GM21737 (cell line): Measurements from ENCODE around the gene ARHGEF28.

Experiments
- ATAC-seq: cut with Tn5 transposase; IDR thresholded peaks from one replicate; pipeline ENCODE4 v1.9.1; 2021; ENCODE audit warnings: mild to moderate bottlenecking, moderate library complexity; ENCODE audit not compliant: unreplicated experiment

Gene ARHGEF28

DNA sequence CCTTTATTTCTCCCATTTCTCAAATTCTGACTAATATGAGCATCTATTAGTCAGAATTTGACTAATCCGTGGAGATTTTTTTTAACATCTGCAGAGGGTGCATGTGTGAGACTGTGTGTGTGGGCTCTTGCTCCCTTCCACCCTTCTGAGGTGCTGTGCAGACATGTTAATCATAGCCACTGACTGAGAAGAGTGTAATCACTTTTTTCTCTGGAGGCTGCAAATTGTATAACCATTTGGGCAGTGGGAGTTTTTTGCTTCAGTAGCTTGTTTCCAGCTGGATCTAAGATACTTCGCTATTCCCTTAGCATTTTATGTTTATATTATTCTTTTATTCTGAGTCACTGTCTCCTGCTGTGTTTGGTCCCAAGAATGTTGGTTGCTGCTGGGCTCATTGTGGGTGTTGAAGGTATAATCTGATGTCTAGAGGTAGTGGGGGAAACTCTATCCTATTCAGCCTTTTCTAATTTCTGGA is 66.2 kb downstream of the ARHGEF28 start:
- ATAC-seq, result no peak

DNA sequence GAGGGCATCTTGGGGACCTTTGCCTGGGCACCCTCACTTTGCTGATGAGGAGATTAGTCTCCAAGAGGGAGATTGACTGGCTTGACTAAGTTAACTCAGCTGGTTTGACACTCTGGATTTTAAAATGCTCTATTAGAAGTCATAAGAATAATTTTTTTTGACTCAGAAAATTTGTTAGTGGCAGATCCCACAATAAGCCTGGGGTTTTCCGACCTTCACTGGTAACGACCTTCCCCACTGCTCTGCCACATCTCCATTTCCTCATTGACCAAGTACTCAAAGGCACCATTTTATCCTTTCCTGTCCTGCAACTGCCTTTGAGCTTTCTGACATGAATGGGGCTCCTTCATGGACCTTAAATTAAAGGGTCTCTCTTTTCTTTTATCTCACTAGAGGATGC is 67.0 kb downstream of the ARHGEF28 start:
- no peak for ATAC-seq

- ATAC-seq, result peak; percentile 28
Measured at GRCh38 chr5:73693573-73694061, 67.6 kb downstream of the ARHGEF28 start.

- ATAC-seq, result peak; percentile 84
Measured at GRCh38 chr5:73694089-73694488, 68.1 kb downstream of the ARHGEF28 start.

DNA sequence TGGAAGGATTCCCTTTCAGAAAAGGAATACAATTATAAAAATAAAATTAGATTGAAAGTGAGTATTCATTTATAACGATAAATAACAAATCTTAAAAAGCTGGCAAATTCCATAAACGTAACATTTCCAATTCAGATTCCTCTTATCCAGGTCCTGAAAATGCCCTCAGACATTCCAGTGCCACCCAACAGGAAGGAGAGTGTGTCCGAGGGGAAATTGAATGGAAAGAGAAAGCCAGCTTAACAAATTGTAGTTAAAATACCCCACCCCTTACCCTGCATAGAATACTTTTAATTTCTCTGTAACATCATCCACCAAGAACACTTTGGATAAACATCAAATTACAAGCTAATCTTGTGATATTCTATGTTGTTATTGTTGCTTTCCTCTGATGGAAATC is 72.0 kb downstream of the ARHGEF28 start:
- ATAC-seq, result no peak

DNA sequence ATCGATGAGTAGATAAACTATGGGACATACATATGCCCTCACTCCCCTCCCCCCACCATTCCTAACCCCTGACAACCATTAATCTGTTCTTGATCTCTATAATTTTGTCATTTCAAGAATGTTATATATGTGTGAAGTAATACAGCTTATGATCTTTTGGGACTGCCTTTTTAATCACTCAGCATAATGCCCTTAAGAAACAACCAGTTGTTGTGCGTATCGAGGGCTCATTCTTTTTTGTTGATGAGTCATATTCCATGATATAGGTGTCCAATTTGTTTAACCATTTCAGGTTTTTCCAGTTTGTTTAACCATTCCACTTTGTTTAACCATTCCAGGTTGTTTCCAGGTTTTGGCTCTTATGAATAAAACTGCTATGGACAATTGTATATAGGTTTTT is 75.6 kb downstream of the ARHGEF28 start:
- no peak for ATAC-seq

GRCh38 chr5:73702534-73702933 is 76.5 kb downstream of the ARHGEF28 start:
- ATAC-seq, result no peak

- no peak for ATAC-seq
Measured at GRCh38 chr5:73702951-73703350, 77.0 kb downstream of the ARHGEF28 start.

DNA sequence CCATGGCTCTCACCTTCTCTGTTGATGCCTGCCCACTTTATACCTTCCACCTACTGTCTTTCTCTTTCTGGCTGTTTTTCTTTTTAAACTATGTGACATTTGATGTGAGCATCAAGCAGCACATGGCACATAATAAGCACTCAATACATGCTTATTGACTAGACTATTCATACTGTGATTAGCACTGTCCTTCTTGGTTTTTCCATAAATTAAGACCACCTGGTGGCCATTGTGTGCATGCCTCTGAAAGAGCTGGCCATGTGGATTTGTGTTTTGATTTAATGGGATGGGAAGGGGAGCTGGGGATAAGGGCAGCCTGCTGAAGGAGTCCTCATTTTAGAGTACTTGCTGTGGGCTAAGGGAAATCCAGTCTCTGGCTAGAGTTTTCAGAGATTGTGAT is 79.4 kb downstream of the ARHGEF28 start:
- ATAC-seq, result no peak

GRCh38 chr5:73706963-73707362 is 81.0 kb downstream of the ARHGEF28 start:
- ATAC-seq, result no peak

DNA sequence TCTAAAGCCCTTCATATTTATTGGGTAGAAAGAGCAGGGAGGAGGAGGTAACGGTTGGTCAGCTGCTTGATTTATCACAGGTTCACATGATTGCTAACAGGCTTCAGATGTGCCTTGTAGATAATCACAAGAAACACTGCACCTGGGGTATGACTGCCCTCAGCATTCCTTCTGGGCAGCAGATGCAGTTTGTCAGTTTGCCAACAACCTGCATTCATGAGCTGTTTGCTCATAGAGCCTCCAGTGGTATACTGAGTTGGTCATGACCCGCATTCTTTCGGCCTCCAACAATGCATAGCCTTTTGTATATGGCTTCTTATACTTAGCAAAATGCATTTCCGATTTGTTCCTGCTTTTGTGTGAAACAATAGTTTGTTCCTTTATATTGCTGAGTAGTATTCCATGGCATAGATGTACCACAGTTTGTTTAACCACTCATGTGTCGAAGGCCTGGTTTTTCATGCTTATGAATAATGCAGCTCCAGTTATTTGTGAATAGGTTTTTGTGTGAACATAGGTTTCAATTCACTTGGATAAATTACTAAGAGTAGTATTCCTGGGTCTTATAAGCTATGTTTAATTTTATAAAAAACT is 83.6 kb downstream of the ARHGEF28 start:
- ATAC-seq, result no peak

- no peak for ATAC-seq
Measured at GRCh38 chr5:73716284-73716808, 90.3 kb downstream of the ARHGEF28 start.

DNA sequence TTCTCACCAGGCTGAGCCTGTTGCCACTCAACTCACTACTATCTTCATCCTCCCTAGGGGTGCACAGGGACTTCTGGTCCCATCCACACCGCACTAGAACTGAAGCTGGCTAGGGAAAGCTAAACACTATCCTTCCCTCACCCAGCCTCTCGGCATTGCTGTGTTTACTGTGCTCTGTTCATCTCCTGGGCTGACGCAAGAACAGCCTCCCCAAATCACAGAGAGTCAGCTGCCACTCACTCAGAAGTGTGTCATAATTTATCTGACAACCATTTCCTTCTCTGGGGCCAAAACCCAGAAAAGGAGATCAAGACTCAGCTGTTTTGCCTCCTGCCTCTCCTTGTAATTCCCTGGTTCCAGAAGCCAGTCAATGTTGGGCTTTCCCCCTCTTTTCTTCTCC is 92.8 kb downstream of the ARHGEF28 start:
- no peak for ATAC-seq

DNA sequence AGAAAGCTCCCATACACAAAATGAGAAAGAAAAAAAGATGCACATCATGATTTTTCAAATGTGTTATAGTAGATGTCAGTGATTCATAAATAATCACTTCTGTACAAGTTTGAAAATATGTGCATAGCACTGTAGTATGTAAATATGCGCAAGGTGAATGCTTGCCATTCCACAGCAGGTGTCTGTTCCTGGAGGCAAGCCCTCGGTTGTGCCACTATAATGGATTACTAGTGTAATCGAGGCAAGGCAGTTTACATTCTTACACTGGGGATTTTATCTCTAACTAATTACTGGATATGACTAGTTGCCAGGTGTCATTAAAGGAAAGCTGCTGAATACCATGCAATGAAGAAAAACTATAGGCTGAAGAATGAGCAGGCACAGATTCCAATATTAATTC is 93.6 kb downstream of the ARHGEF28 start:
- no peak for ATAC-seq

GRCh38 chr5:73722231-73722630 is 96.2 kb downstream of the ARHGEF28 start:
- no peak for ATAC-seq

- ATAC-seq, result no peak
Measured at GRCh38 chr5:73726071-73726470, 100.1 kb downstream of the ARHGEF28 start.

GRCh38 chr5:73726606-73727231 is 100.7 kb downstream of the ARHGEF28 start:
- no peak for ATAC-seq

- no peak for ATAC-seq
Measured at GRCh38 chr5:73727470-73727869, 101.5 kb downstream of the ARHGEF28 start.

- no peak for ATAC-seq
Measured at GRCh38 chr5:73728493-73729273, 102.7 kb downstream of the ARHGEF28 start.

DNA sequence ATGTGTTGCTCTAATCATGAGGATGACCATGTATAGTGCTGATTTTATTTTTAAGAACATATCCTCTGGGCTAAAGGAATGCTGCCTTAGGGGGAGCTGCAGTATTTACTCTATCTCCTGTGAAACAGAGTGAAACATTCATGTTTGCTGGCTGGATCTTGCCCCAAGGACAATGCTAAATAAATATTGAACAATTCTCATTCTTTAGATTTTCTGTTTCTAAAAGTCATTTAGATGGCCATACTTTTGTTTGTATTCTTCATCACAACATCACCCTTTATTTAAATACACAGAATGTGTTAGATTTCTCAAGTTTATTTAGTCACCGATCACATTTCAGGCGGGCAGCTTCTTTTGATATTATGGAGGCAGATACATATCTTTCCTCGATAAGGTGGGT is 103.3 kb downstream of the ARHGEF28 start:
- no peak for ATAC-seq

DNA sequence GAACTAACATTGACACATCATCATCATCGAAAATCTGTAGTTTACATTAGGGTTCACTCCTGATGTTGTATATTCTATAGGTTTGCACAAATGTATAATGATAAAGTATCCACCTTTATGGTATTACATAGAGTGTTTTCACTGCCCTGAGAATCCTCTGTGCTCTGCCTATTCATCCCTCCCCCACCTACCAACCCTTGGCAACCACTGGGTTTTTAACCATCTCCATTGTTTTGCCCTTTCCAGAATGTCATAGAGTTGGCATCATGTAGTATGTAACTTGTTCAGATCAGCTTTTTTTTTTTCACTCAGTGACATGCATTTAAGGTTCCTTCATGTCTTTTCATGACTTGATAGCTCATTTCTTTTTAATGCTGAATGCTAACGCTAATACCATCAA is 106.0 kb downstream of the ARHGEF28 start:
- ATAC-seq, result no peak

DNA sequence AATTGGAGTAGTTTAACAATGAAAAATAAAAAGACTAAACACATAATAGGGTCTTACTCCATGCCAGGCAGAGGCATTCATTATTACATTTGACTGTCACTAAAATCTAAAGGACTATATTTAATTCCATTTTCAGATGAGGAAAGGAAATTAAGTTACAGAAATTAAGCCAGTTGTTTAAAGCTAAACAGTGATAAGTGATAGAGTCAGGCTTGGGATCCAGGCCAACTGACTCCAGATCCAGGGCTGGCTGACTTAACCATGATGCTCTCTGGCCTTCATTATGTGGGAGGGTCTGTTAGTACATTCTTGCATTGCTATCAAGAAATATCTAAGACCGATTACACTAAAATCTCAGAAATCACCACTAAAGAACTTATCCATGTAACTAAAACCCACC is 107.2 kb downstream of the ARHGEF28 start:
- ATAC-seq, result no peak
